Heart right ventricle (tissue), 16 donors: Measurements from ENCODE around the gene SMARCA2. TPM values are rescaled to one million over a fixed set of nuclear protein-coding genes. Genes with fewer than 3 reads are reported as not detected.

Source experiments
- ATAC-seq, 8 donors: fragments of 200-7000 bp; cut with Tn5 transposase; one replicate each; pipeline ENCODE4 v1.9.1; 2020; ENCODE audit warnings: mild to moderate bottlenecking in 8 of 8, moderate library complexity in 8 of 8, moderate number of reproducible peaks in 1 of 8
- DNase-seq, 2 donors: peaks; one replicate each; pipeline ENCODE4 v3.0.0-alpha.2; 2020
- H3K27ac ChIP-seq, 10 donors: fragments of 200-600 bp; sonication (generic) in 2 of 10; one replicate each; pipeline versions ENCODE4 v1.5.0 to v1.8.0; 2020 to 2022; ENCODE audit warnings: mild to moderate bottlenecking in 3 of 10
- H3K27me3 ChIP-seq, 7 donors: fragments of 200-600 bp; one replicate each; pipeline ENCODE4 v1.8.0; 2021 to 2022; ENCODE audit warnings: mild to moderate bottlenecking in 2 of 7
- H3K36me3 ChIP-seq, 9 donors: fragments of 200-600 bp; sonication (generic) in 1 of 9; one replicate each; pipeline versions ENCODE4 v1.5.0 to v1.8.0; 2020 to 2022; ENCODE audit warnings: mild to moderate bottlenecking in 2 of 9
- H3K4me1 ChIP-seq, 9 donors: fragments of 200-600 bp; sonication (generic) in 1 of 9; one replicate each; pipeline versions ENCODE4 v1.5.0 to v1.8.0; 2020 to 2022; ENCODE audit warnings: mild to moderate bottlenecking in 4 of 9
- H3K4me3 ChIP-seq, 10 donors: fragments of 200-600 bp; sonication (generic) in 2 of 10; one replicate each; pipeline versions ENCODE4 v1.5.0 to v1.8.0; 2020 to 2022; ENCODE audit warnings: mild to moderate bottlenecking in 7 of 10, moderate library complexity in 2 of 10
- H3K9me3 ChIP-seq, 11 donors: fragments of 200-600 bp in 10 of 11; sonication (generic) in 2 of 11; one replicate each; pipeline versions ENCODE4 v1.5.0 to v1.8.0; 2013 to 2022; ENCODE audit warnings: mild to moderate bottlenecking in 2 of 11, control low read depth in 1 of 11, moderate library complexity in 1 of 11
- CTCF ChIP-seq, 9 donors: fragments of 200-600 bp; sonication (generic) in 2 of 9; IDR thresholded peaks; one replicate each; pipeline versions ENCODE4 v1.5.0 to v1.8.0; 2021 to 2022; ENCODE audit warnings: antibody characterized with exemption in 9 of 9, mild to moderate bottlenecking in 5 of 9, moderate library complexity in 1 of 9
- WGBS, 2 donors: extraction: QIAGEN DNeasy Blood & Tissue Kit; methylation state at CpG; one replicate each; pipeline ENCODE4 v1.1.7; 2013; ENCODE audit warnings: inconsistent platforms in 1 of 2; 5-methylcytosine and 5-hydroxymethylcytosine counted together
- intact Hi-C, 10 donors: fragments of 100-400 bp; cut with DNase I; formaldehyde crosslinking; loops; one replicate each; pipeline versions ENCODE4 v1.11.1 to v1.14.2; 2022
- polyA plus RNA-seq, 2 donors: library from polyadenylated mRNA; stranded (reverse); fragments of 200-250 nt; gene quantifications; one replicate each; pipeline ENCODE4 v1.2.3, GENCODE V29; 2013
- total RNA-seq, 10 donors: library from RNA; stranded (reverse); fragmentation: NEBNext Ultra II Directional in 3 of 10; extraction: Animal tissue kit (Norgen Biotek cat#: 25700) in 3 of 10; gene quantifications; one replicate each; pipeline versions ENCODE4 v1.2.1 to v1.2.4, GENCODE V29; 2021 to 2023
- donor health status: Arrhythmogenic right ventricular cardiomyopathy.
- donor health status: ischemic (EF 13 %, LVEDD 7.1; RV severe dilation, severe dysfunction).
- donor health status: healthy with polysubstance abuse.
- donor health status: DM: no; HTN: yes; CAD: no.
- donor health status: DM: no; HTN: no; CAD: no.
- donor health status: ischemic (EF 25% LVEDD 6.9; RV normal size, moderate dysfunction).
- donor health status: ischemic (EF 25% LVEDD 5.7; RV mildly dilated, moderate dysfunction).
- donor health status: healthy.
- donor health status: DM: yes; HTN: yes; CAD: no.
- donor health status: Ischemic cardiomyopathy.
- donor health status: ischemic (EF 35%, LVEDD 5.7; RV mildly dilated, moderate dysfunction).
- donor health status: nonischemic (EF 11% LVEDD 7.7; RV severe dilation, severe dysfunction).
- donor health status: DM: yes; HTN: yes; CAD: no.
- donor health status: PGD.
- donor health status: ischemic (EF 29% LVEDD 5.4; RV normal size, mild dysfunction).
- donor health status: nonischemic (EF 23%, LVEDD 6.1; RV moderate dilation, normal function).

Gene SMARCA2
- total and polyA plus RNA-seq, 12 donors: 26.5 to 140 (median 105) TPM

DNA sequence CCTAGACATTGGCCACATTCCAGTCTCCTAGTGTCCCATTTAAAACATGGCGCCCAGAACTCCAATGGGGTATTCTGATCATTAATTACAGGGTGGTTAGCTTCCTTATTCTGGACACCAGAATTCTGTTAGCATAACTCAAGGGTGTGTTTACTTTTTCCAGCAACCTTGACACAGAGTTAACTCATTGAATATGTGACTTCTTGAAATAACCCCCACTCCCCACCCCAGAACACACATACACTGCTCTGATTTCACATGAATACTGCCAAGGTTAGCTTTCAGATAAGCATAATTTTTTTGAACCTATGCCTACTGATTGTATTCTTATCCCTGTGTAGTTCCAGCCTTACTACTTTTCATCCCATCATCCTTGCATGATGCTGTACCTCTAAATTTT, 151.1 kb downstream of the SMARCA2 start:
- TF ChIP-seq CTCF (IDR thresholded peaks at IDR 0.05): no peak
- Histone ChIP-seq H3K27ac (no peak overlapping the region), H3K9me3 (no peaks in the 10 kb centered on the region), H3K4me3 (no peak overlapping the region), H3K36me3 (peaks cover 0 to 89% (median 9%) of the 10 kb centered on the region in 9 donors), H3K4me1 (peaks cover 0 to 31% (median 7%) of the 10 kb centered on the region in 9 donors), H3K27me3 (no peaks in the 10 kb centered on the region)
- DNase-seq (no peak), ATAC-seq (no peak)
- intact Hi-C loops: loop anchor here in 1 of 10 donors (5.0 kb wide), 1 partner anchor 119 kb away; no protein-coding TSS in a partner anchor
- WGBS, 2 donors: 95 to 100% methylated on average over 1 of the region's 1 CpG

DNA sequence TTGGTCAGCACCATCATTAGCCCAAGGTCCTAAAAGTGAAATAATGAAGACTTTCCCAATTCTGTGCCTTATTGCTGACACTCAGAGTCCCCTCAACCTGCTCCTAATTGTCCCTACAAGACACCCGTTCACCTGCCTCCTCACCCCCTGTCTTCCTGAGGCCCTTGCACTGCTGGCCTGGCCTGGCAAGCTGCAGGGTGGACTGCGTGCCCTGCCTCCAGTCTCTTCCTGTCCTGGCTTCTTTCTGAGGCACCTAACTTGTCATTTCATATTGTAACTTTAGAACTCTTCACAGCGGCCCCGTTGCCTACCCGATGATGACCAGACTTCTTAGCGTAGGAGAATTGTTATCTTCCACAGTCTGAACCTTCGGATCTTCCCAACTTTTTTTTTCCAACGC, 153.9 kb downstream of the SMARCA2 start:
- no peaks in the 10 kb centered on the region for H3K27me3 ChIP-seq
- H3K9me3 ChIP-seq: no peaks in the 10 kb centered on the region
- intact Hi-C loops: loop anchor here in 1 of 10 donors (5.0 kb wide), 1 partner anchor 122 kb away; no protein-coding TSS in a partner anchor
- no peak overlapping the region for H3K27ac ChIP-seq
- H3K36me3 ChIP-seq: peaks cover 0 to 77% (median 6%) of the 10 kb centered on the region in 9 donors
- WGBS, 2 donors: 56 to 63% methylated on average over 8 of the region's 8 CpGs
- H3K4me1 ChIP-seq: peaks cover 0 to 30% (median 4%) of the 10 kb centered on the region in 9 donors
- DNase-seq (no peak), ATAC-seq (peak in 6 of 8 donors; percentile 29 to 64 (median 44))
- no peak for TF ChIP-seq CTCF (IDR thresholded peaks at IDR 0.05)
- no peak overlapping the region for H3K4me3 ChIP-seq

GRCh38 chr9:2170722-2171121, 155.6 kb downstream of the SMARCA2 start:
- peaks cover 0 to 69% (median 6%) of the 10 kb centered on the region in 9 donors for H3K36me3 ChIP-seq
- H3K9me3 ChIP-seq: no peaks in the 10 kb centered on the region
- no peak overlapping the region for H3K4me3 ChIP-seq
- no peak for ATAC-seq
- WGBS, 2 donors: 87 to 96% methylated on average over 6 of the region's 6 CpGs
- intact Hi-C loops: no loop called here
- no peaks in the 10 kb centered on the region for H3K27me3 ChIP-seq
- no peak for TF ChIP-seq CTCF (IDR thresholded peaks at IDR 0.05)
- DNase-seq: no peak
- H3K4me1 ChIP-seq: peaks cover 0 to 30% (median 4%) of the 10 kb centered on the region in 9 donors
- no peak overlapping the region for H3K27ac ChIP-seq

GRCh38 chr9:2173170-2173569, 158.0 kb downstream of the SMARCA2 start:
- Histone ChIP-seq H3K4me3 (no peak overlapping the region), H3K27ac (no peak overlapping the region), H3K27me3 (no peaks in the 10 kb centered on the region), H3K36me3 (peaks cover 0 to 49% (median 6%) of the 10 kb centered on the region in 9 donors), H3K4me1 (peaks cover 0 to 15% (median 2%) of the 10 kb centered on the region in 9 donors), H3K9me3 (no peaks in the 10 kb centered on the region)
- intact Hi-C loops: no loop called here
- TF ChIP-seq CTCF (IDR thresholded peaks at IDR 0.05): no peak
- ATAC-seq: peak in 3 of 8 donors; percentile 25 to 75 (median 65)
- WGBS, 2 donors: 60 to 65% methylated on average over 1 of the region's 1 CpG
- no peak for DNase-seq
